BE2C (cell line): ENCODE measurements around the gene PWP2.
"Not testable (repeated sequence)": the region's sequence is repeated elsewhere in the genome, so short reads cannot be mapped to it uniquely, and the experiment has no call there.

ENCODE experiments used
- DNase-seq: peaks from one replicate; pipeline ENCODE4 v3.0.0-alpha.2; 2020
- H3K27me3 ChIP-seq: fragments of 250-450 bp; sonication (Bioruptor Pico); 2 replicates; pipeline ENCODE4 v1.5.1; 2020; ENCODE audit warnings: mild to moderate bottlenecking
- H3K36me3 ChIP-seq: fragments of 250-450 bp; sonication (Bioruptor Pico); 2 replicates; pipeline ENCODE4 v1.5.1; 2020; ENCODE audit warnings: mild to moderate bottlenecking
- H3K4me1 ChIP-seq: fragments of 250-450 bp; sonication (Bioruptor Pico); 2 replicates; pipeline ENCODE4 v1.5.1; 2020
- H3K4me3 ChIP-seq: 2 replicates; pipeline ENCODE4 v1.5.1; 2011; ENCODE audit warnings: low read depth, low read length
- H3K9me3 ChIP-seq: fragments of 250-450 bp; sonication (Bioruptor Pico); 2 replicates; pipeline ENCODE4 v1.5.1; 2020

The PWP2 gene

DNA sequence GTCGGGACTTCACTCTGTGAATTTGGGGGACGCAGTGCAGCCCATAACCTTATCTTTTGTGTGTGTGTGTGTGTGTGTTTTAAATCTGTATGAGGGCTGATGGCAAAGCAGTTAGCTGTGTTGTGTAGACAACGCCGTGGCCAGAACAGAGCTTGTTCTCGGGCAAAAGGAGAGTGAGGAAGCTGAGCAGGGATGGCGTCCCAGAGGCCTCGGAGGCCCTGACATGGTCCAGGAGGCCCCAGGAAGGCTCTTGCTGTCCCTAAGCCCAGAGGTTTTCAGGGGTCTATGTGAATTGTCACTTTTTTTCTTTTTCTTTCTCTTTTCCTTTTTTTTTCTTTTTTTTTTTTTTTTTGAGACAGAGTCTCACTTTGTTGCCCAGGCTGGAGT lies 50.9 kb downstream of the PWP2 start:
- not testable (repeated sequence) for H3K4me3 ChIP-seq, DNase-seq, H3K36me3 ChIP-seq, H3K9me3 ChIP-seq, H3K4me1 ChIP-seq, H3K27me3 ChIP-seq

DNA sequence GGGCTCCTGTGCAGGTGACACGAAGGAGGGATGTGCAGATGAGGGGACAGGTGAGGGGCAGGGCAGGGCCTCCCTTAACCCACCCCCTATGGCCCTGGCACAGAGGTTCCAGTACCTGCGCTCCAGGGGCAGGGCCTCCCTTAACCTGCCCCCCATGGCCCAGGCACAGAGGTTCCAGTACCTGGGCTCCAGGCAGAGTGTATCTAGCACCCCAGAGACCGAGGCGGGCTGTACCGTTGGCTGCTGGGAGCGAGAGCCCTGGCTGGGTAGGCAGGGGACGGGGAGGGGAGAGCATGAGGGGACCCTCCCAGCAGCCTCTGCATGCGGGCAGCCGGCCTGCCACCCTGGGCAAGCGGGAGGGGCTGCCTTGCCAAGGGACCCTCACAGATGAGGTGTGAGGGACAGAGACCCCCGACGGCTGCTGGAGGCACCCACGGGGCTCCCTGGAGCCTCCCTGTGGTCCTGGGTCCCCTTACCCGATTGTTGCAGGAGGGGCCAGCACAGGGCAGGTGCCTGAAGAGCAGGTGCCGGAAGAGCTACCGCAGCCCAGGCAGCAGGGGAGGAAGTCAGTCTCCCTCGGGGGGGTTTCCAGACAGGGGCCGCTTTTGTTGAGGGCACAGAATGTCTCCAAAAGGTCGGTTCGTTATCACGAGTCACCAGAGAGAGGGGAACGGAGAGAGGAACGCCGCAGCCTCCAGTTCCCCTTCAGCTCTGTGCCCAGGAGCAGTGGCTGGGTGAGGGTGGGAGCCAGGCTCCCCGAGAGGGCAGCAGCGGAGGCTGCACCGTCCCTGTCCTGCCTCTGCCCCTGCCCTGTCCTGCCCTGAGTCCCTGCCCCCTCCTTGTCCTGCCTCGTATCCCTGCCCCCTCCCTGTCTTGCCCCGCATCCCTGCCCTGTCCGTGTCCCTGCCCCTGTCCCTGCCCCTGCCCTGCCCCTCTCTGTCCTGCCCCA lies 52.4 kb downstream of the PWP2 start:
- H3K4me3 ChIP-seq, H3K27me3 ChIP-seq, DNase-seq, H3K9me3 ChIP-seq, H3K36me3 ChIP-seq, H3K4me1 ChIP-seq: not testable (repeated sequence)

DNA sequence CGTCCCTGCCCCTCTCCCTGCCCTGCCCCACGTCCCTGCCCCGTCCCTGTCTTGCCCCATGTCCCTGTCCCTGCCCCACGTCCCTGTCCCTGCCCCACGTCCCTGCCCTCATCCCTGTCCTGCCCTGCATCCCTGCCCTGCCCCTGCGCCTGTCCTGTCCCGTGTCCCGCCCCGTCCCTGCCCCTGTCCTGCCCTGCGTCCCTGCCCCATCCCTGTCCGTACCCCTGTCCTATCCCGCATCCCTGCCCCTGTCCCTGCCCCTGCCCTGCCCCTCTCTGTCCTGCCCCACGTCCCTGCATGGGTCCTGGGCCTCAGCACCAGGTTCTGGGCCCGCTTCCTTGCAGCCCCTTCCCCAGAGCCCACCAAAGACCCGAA lies 53.1 kb downstream of the PWP2 start:
- H3K27me3 ChIP-seq, DNase-seq, H3K4me1 ChIP-seq, H3K36me3 ChIP-seq, H3K4me3 ChIP-seq, H3K9me3 ChIP-seq: not testable (repeated sequence)

DNA sequence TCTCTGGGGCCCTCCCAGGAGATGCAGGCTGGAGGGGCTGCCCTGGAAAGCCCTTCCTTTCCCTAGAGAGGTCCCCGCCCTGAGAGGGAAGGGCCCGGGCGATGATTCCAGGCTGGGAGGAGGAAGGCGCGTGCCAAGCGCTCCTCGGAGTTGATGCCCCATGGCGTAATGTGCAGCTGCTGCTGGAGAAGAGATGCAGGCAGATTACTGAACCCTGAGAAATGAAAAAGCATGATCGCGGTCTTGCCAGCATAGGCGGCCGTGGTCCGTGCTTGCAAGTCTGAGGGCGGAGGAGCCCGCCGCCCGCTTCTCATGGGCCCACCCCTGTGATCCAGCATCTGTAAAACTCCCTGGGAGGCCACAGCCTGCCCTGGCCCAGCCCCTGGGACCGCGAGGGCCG lies 53.6 kb downstream of the PWP2 start:
- H3K36me3 ChIP-seq, H3K4me3 ChIP-seq, H3K9me3 ChIP-seq, H3K27me3 ChIP-seq, DNase-seq, H3K4me1 ChIP-seq: not testable (repeated sequence)

DNA sequence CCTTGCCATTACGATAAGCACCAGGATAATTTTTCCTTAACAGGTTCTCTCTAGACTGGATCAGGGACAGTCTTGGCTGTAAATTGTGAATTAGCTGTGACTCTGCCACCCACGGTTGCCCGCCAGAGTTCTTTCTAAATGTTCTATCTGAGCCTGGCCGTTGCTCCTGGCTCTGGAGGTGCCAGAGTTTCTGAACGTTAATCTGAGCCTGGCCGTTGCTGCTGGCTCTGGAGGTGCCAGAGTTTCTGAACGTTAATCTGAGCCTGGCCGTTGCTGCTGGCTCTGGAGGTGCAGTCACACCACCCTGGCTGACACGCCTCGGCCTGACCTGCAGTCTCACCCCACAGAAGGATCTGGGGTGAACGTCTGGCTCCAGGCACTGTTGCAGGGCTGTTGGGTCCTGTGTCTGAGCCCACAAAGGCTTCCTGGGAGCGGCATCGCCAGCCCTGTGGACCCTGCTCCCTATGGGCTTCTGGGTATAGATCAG lies 56.0 kb downstream of the PWP2 start:
- not testable (repeated sequence) for H3K27me3 ChIP-seq, H3K36me3 ChIP-seq, DNase-seq, H3K4me1 ChIP-seq, H3K4me3 ChIP-seq, H3K9me3 ChIP-seq

DNA sequence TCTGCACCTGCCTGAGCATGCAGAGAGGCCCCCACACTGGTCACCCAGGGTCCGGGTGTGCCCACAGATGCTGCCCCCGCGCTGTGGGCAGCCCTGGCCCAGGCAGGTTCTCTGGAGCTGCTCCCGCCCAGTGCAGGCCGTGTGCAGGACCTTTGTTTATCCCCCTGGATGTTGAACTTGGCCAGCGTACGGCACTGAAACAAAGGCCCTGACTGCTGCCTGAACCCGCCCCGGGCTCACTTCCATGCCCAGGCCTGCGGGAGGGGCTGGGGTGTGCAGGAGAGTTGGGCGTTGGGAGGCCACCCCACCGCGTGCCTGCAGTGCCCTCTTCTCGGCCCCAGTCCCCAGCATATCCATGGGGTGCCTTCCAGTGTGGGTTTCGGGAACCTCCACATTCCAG lies 58.7 kb downstream of the PWP2 start:
- H3K9me3 ChIP-seq, H3K4me3 ChIP-seq, H3K36me3 ChIP-seq, H3K4me1 ChIP-seq, H3K27me3 ChIP-seq, DNase-seq: not testable (repeated sequence)

DNA sequence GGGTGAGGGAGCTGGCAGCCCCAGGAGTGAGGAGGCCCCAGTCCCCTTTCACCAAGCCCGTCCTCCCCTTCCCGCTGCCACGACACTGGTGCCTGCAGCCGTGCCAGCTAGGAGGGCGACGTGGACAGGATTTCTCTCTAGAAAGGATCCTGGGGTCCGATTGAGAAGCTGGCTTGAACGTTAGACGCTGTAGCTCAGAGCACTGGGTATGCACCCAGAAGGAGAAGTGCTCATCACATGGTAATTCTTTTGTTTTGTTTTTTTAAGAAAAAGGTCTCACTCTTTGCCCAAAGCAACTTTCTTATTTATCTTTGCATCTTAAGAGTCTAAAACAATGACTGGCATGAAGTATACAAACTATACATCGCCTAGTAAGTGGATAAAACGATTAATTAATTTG lies 60.3 kb downstream of the PWP2 start:
- H3K4me3 ChIP-seq, DNase-seq, H3K4me1 ChIP-seq, H3K9me3 ChIP-seq, H3K27me3 ChIP-seq, H3K36me3 ChIP-seq: not testable (repeated sequence)

DNA sequence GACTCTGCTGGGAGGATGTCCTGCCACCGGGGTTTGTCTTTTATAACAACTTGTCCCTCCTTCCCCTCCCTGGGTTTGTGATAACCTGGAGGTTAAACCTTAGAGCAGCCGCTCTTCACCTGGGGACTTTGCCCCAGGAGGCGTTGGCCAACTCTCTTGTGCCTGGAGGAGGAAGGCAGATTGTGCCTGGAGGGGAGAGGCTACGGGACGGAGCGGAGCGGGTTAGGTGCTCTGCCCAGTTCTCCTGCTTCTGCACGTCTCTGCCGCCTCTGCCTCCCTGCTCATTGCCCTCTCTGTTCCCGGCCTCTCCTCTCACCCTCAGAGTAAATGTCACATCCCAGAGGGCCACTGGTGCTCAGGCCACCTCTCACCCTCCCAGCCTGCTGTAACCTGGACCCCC lies 63.1 kb downstream of the PWP2 start:
- not testable (repeated sequence) for H3K27me3 ChIP-seq

DNA sequence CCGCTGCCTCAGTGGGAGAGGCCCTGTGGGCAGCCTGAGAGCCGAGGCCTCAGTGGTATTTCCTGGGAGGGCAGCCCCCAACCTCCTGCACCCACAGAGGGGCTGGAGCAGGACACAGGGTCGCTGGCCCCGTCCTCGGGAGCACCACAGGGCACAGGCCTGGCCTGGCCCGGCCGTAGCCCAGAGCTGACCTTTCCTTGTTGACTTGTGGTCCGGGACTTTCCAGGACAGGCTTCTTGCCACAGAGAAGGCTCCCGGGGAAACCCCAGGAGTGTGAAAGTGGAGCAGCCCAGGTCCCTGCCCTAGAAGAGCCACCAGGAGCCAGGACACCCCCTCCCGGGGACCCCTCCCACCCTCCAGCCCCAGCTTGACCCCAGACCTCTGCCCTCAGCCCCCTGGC lies 63.7 kb downstream of the PWP2 start:
- not testable (repeated sequence) for H3K36me3 ChIP-seq, H3K27me3 ChIP-seq, H3K4me3 ChIP-seq, H3K9me3 ChIP-seq, DNase-seq, H3K4me1 ChIP-seq

More for the DNA sequence above, 63.1 kb downstream of the PWP2 start:
- H3K9me3 ChIP-seq, H3K36me3 ChIP-seq, DNase-seq, H3K4me1 ChIP-seq, H3K4me3 ChIP-seq: not testable (repeated sequence)

DNA sequence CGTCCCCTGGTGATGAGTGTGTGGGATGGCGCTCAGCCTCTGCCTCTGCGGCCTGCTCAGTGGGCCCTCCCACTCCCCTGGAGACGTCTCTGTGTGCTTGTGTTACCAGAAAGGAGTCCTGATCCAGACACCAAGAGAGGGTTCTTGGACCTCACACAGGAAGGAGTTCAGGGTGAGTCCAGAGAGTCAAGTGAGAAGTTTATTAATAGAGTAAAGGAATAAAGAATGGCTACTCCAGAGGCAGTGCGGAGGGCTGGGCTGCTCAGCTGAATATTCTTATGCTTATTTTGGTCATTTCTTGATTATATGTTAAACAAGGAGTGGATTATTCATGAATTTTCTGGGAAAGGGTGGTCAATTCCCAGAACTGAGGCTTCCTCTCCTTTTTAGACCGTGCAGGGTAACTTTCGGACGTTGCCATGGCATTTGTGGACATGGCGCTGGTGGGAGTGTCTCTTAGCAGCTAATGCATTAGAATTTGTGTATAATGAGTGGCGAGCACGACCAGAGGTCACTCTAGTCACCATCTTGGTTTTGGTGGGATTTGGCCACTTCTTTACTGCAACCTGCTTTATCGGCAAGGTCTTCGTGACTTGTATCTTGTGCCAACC lies 64.9 kb downstream of the PWP2 start:
- H3K27me3 ChIP-seq, DNase-seq, H3K36me3 ChIP-seq, H3K4me3 ChIP-seq, H3K9me3 ChIP-seq, H3K4me1 ChIP-seq: not testable (repeated sequence)

DNA sequence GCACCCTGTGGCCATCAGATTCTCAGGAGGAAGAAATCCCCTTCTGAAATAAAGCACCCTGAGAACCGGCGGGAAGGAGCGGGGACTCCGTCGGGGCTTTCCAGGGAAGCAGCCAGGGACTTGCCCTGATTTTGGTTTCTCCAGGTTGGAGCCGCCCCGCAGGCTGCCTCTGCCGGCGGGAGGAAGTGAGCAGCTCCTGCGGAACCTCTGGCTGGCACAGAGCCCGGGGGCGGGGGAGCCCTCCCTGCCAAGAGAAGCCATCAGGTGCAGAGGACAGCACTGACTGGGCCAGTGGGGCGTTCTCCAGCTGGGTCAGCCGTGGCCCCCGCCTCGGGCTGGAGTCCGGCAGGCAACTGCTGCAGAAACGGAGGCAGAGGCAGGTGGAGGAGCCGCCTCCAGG lies 65.5 kb downstream of the PWP2 start:
- not testable (repeated sequence) for H3K4me3 ChIP-seq, H3K9me3 ChIP-seq, H3K36me3 ChIP-seq, DNase-seq, H3K27me3 ChIP-seq, H3K4me1 ChIP-seq

DNA sequence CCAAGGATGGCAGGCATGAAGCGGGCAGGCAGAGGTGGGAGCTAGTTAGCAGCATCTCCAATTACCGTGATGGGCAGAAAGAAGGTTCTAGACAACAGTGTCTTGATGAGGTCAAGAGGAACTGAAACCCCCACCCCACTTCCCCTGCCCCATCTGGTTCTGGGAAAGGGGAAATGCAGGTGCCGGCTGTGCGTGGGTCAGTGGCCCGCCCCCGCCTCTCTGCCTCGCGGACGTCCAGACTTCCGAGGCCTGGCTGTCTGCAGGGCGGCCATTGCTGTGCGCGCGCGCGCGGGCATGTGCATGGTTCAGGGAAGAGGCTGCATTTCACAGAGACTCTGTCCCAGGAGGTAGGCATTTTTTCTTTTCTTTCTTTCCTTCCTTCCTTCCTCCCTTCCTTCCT lies 68.0 kb downstream of the PWP2 start:
- H3K4me1 ChIP-seq, H3K36me3 ChIP-seq, H3K4me3 ChIP-seq, DNase-seq, H3K27me3 ChIP-seq, H3K9me3 ChIP-seq: not testable (repeated sequence)

DNA sequence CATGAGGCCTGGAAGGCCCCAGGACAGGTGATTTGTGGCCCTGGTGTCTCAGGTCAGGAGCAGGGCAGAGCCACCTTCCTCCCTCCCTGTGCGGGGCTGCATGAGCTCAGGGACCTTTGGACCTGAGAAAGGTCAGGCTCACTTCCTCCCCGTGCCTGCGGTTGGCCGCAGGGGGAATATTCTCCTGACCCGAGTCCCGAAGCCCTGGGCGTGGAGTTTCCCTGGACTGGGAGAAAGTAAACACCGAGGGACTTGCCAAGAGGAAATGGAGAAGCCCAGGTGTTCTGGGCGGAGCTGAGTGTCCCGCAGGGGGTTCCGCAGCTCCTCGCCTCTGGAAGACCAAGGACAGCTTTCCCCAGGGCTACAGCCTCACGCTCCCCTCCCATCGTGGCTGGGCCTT lies 68.9 kb downstream of the PWP2 start:
- H3K27me3 ChIP-seq, H3K4me3 ChIP-seq, H3K9me3 ChIP-seq, H3K36me3 ChIP-seq, DNase-seq, H3K4me1 ChIP-seq: not testable (repeated sequence)
